Stimulated activated CD4-positive, alpha-beta T cell treated with anti-CD3 and anti-CD28 coated beads, Interleukin-15, amount 100 ng/mL, for 48 hours (primary cell): Measurements from ENCODE around the gene PCBP3.

Experiments
- DNase-seq, 2 donors: peaks; one replicate each; pipeline ENCODE4 v3.0.0-alpha.2; 2020; ENCODE audit warnings: low read depth in 2 of 2

Gene PCBP3

DNA sequence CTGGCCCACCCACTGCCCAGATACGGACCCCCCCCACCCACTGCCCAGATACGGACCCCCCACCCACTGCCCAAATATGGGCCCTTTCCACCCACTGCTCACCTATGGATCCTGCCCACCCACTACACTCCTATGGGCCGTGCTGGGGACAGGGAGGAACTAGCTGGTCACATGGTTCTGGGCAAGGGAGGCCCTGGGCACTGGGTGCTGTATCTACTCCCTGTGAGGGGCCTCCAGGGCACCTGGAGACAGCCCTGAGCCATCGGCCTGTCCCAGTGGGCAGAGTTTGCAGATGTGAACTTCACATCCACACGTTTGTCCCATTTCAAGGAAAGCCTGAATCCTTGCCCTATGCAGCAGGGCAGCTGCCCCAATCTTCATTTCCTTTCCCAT is 266.6 kb downstream of the PCBP3 start:
- no peak for DNase-seq

- no peak for DNase-seq
These were observed 267.2 kb downstream of the PCBP3 start for GRCh38 chr21:45910548-45911221.

DNA sequence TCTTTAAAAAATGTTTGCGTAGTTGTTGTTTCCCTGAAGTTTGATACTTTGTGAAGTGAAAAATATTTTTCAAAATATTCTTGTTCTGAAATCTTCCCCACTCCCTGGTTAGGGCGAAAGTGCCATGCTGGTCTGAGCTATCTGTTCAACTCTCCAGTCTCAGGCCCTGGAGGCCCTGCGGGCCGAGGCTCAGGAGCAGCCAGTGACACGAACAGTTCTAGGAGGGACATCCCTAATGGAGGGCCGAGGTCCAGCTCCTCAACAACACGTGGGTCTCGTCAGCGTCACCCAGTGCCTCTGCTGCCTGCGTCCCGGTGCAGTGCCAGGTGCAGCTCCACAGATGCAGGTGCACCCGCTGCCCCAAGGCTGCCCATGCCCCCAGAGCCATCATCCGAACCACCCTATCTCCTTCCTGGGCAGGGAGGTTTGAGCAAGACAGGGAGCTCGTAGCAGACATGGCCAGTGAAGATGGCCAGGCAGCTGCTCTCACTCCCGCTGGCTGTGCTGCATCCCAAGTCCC is 268.3 kb downstream of the PCBP3 start:
- DNase-seq: no peak

DNA sequence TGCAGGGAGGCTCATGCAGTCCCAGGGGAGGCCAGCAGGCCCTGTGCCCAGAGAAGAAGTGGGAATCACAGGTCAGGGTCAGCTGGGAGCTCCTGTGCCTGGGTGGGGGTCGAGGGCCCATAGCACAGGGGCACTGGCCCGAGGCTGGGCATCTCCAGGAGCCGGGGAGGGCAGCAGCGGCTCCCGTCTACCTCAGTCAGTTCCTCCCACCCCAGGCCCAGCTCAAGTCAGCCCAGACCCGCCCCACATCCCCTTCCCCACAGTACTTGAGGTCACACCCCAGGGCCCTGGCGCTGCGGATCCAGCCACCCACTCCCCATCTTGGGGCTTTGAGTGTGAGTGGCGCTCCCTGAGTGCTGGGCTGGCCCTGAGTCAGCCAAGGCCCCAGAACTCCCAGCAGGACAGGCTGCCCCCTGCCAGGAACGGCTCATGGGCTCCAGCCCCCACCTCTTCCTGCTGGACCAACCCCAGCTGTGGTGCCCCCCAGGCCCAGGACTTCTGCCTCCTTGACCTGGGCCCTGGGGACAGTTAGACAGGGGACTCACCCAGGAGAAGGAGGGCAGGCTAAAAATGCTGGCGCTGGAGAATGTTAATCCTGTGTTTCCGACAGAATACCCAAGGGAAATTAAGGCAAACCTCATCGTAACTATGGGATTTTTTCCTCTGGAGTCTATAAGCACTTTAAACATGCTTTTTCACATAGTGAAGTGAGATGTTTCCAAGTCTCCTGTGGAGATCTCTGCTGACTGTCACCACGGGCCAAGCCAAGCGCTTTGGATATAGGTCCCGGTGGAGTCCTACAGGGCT is 269.3 kb downstream of the PCBP3 start:
- DNase-seq: no peak

GRCh38 chr21:45913418-45913765 is 269.9 kb downstream of the PCBP3 start:
- DNase-seq: no peak

DNA sequence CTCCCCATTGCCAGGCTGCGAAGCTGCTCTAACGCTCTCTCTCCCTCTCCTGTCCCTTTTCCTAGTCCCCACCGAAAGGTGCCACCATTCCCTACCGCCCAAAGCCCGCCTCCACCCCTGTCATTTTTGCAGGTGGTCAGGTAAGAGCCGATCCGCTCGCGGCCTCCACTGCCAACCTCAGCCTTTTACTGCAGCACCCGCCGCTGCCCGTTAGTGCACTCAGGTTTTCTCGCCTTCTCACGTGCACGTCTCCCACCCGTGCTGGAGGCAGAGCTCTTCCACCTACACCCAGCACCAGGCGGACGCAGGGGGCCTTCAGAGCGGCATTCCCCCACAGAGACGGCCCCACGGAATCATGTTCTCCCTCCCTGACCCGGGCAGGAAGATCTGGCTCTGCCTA is 270.4 kb downstream of the PCBP3 start:
- no peak for DNase-seq

- no peak for DNase-seq
These were observed 270.9 kb downstream of the PCBP3 start for GRCh38 chr21:45914321-45914845.

DNA sequence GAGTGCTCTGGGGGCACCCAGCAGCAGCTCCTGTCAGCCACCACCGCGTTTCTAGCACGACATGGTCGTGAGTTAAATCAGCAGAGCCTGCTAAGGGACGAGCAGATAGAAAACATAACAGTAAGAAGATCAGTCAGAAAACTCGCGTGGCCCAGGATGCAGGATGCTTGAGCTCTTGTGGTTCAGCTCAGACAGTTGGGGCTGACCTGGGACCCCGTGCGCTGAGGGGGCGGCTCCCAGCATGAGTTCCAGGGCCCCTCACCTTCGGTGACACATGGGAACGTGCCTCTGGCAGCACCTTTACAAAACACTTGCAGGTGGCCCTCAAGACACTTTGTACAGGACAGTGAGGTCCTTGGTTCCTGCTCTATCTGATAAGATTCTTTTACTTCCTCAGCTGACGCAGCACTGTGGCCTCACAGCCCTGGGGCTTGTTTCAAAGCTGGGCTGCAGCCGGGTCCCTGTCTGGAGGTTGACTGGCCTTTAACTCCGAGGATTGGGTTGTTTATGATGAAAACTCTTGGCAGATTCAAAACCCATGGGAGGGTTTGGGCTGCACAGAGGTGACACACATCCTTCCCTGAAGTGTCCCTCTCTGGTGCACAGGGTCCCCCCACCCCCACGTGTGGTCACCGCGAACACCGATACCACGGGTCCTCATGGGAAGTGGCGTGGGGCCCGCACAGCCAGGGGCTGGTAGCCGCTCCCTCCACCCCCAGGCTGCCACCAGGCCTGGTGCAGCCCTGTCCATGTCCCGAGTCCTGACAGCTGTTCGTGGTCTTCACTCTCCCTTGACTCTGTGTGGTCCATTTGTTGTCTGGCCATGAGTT is 272.7 kb downstream of the PCBP3 start:
- DNase-seq: no peak

- no peak for DNase-seq
These were observed 273.7 kb downstream of the PCBP3 start for GRCh38 chr21:45917241-45917640.

DNA sequence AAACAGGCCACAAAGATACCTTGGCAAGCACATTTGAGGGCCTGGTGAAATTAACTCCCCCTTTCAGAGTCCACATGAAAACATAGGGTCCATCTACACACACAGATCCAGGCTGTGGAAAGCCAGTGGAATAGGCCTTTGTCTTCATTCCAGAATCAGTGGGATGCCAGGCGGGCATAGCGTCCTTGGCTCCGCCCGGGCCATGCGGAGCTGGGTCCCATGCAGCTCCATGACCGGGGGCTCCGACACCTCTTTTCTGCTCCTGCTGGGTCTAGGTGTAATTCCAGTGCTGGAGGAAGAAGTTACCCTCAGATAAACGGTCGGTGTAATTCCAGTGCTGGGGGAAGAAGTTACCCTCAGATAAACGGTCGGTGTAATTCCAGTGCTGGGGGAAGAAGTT is 274.5 kb downstream of the PCBP3 start:
- DNase-seq: no peak

DNA sequence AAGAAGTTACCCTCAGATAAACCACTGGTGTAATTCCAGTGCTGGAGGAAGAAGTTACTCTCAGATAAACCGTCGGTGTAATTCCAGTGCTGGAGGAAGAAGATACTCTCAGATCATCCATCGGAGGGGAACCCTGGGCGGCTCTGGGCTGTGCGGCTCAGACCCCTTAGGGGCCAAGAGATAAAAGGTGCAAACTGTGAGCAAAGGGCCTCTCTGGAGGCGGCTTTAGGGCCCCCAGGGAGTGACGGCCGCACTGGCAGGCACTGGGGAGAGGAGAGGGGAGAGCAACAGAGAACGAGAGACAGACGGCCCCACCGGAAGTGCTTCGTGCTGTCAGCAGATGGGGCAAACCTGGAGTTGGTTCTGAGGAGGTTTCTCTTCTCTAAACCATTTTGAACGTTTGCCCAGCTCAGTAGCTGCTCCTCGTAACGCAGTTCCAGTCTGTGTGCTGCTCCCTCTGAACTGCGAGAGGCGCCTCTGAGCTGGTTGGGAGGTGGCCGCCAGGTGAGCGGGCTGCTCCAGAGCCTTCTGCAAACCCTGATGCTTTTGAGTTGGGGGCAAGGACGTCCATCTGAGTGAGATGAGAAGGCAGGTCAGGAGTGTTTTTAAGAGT is 275.4 kb downstream of the PCBP3 start:
- no peak for DNase-seq

DNA sequence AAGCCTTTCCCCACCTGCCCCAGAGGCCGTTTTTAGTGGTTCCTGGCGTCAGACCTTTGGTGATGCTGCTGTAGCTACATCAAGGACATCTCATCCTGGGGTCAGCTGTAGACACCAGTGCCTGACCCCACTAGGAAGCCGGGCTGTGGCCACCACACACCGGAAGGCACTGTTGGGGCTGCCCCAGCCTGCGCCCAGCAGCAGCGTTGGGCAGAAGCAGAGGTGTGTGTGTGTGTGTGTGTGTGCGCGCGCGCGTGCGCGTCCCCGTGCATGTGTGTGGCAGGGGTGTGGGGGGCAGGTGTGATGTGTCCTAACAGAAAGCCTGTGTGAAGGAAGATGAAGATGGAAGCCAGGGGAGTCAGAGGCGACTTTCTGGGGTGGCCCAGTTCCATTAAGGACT is 276.1 kb downstream of the PCBP3 start:
- DNase-seq: no peak

DNA sequence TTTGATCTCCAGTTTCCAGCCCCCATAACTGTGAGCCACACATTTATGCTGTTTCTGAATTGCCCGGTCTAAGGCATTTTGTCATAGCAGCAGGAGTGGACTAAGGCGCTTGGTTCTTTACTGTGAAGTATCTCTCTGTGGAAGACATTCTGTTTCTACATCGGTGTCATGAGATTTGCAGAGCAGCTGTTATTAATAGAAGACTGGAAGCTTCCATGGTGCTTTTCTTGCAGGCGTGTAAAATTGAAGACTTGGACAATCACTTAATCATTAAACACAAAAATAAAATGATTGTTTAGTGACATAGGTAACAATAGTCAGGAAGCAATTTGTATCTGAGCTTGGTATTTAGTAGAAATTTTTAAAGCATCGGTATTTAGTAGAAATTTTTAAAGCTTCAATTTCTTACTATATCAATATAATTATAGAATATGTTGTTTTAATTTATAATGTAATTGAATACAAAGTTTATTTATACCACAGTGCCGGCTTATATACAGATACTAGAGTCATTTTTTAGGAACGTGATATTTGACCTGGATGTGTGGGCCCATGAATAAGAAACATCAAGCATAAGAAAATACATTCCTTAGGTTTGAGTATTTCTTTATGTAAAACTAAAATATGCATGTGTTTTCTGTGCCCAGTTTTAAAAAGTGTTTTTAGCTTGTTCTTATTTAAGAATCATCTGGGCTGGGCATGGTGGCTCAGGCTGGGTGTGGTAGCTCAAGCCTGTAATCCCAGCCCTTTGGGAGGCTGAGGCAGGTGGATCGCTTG is 277.5 kb downstream of the PCBP3 start:
- DNase-seq: no peak

DNA sequence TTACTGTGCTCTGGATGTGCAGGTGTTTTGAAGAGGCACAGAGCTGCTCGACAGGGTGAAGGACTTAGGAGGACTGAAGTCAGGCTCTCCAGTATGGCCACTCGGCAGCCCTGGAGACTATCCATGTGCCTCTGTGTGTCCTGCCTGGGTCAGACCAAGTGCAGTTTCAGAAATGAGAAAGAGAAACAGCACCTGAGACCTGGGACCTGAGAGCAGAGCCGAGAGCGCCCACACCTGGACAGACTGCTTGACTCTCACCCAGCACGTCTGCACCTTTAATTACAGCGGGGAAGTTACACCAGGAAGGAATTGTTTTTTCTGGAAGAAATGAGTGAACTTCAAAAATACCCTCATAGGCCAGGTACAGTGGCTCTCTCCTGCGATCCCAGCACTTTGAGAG is 278.4 kb downstream of the PCBP3 start:
- no peak for DNase-seq

- no peak for DNase-seq
These were observed 279.1 kb downstream of the PCBP3 start for GRCh38 chr21:45922648-45923047.

- DNase-seq: peak; percentile 41 to 59
These were observed 279.6 kb downstream of the PCBP3 start for GRCh38 chr21:45923146-45923545.

- no peak for DNase-seq
These were observed 282.8 kb downstream of the PCBP3 start for GRCh38 chr21:45926281-45926680.

DNA sequence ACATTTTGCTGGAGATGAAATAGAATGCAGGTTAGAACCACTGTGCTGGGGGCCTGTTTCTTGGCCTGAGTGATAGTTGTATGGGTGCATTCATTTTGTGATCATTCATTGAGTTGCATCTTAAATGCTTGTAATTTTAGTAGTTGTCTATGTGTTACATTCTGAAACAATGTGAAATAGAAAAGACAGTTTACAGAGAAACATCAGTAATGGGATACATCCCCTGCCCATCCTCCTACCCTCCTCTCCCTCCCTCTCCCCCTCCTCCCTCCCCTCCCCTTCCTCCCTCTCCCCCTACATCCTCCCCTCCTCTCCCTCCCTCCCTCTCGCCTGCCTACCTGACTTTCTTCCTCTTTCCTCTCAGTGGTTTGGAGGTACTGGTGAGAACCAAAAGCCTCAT is 283.5 kb downstream of the PCBP3 start:
- no peak for DNase-seq

DNA sequence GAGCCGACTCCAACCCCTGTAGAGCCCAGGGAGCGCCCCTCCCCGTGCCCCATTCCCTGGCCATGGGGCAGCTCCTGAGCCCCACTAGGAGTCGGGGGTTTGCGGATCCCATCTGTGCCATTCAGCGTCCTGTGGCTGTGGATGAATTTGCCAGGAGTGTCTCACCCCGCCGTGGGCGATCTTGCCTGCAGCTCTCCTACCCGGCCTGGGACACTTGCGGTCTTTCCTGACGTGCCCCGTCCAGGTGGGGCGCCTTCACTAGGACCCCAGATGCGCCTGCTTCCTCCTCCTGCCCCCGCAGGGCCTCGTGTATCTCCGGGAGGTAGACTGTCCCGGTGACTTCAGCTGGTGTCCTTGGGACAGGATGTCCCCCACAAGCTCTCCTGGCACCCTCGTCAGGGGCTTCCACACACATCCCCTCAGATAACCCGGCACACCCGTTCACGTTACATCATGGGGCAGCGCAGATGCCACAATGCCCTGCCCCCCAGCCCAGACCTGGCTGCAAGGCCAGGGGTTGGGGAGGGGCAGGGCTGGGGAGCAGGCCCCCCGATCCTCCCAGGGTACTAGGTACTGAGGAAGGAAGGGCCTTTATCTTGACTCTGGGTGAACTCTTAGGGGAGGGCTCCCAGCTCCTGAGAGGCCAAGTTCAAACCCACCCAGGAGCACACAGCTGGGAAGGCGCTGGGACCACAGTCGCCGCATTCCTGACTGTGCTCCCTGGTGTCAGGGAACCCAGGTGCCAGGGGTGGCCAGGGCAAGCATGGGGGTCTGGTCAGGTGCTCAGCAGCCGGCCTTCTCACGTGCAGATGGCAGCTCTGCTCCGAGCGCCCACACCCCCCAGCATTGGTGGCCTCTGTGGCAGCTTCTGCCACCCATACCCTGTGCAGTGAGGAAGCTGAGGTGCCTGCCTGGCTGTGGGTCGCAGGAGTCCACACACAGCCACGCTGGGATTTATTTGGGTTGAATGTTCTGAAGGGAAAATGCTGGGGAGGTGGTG is 284.6 kb downstream of the PCBP3 start:
- no peak for DNase-seq

DNA sequence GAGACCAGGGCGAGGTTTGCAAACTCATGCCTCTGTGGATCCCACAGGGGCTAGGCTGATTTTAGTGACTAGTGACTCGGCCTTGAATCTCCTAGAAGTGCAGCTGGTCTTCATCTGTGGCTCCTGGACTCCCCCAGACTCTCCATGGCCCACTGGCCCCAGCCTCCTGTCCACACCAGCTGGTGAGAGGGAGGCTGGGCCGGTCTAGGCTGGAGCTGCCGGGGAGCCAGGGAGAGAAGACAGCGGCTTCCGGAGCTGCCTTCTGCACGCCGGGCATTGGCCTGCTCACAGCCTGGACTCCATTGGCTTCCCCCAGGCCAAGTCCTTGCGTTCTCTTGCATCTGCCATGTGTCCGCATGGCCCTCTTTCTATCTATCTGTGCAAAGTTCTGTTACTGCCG is 285.9 kb downstream of the PCBP3 start:
- no peak for DNase-seq
